Activated naive CD8-positive, alpha-beta T cell (primary cell): Measurements from ENCODE around the gene TAF11L12.

ENCODE experiments used
- H3K27ac Mint-ChIP-seq: one replicate; pipeline ENCODE4 v1.8.0; 2021; ENCODE audit warnings: mixed read lengths
- H3K27me3 Mint-ChIP-seq: one replicate; pipeline ENCODE4 v1.8.0; 2021; ENCODE audit warnings: mixed read lengths
- H3K36me3 Mint-ChIP-seq: one replicate; pipeline ENCODE4 v1.8.0; 2021; ENCODE audit warnings: mixed read lengths
- H3K4me1 Mint-ChIP-seq: one replicate; pipeline ENCODE4 v1.8.0; 2021; ENCODE audit warnings: low read depth, mixed read lengths
- H3K4me3 Mint-ChIP-seq: one replicate; pipeline ENCODE4 v1.8.0; 2021; ENCODE audit warnings: mild to moderate bottlenecking, mixed read lengths
- H3K9me3 Mint-ChIP-seq: one replicate; pipeline ENCODE4 v1.8.0; 2021; ENCODE audit warnings: low read depth, mixed read lengths

TAF11L12 gene

GRCh38 chr5:17655921-17656320, 45.7 kb downstream of the TAF11L12 start:
- peaks cover 8% of the 10 kb centered on the region for H3K9me3 Mint-ChIP-seq
- no peak overlapping the region for H3K27ac Mint-ChIP-seq
- no peaks in the 10 kb centered on the region for H3K4me1 Mint-ChIP-seq
- no peak overlapping the region for H3K4me3 Mint-ChIP-seq
- no peaks in the 10 kb centered on the region for H3K27me3 Mint-ChIP-seq
- no peaks in the 10 kb centered on the region for H3K36me3 Mint-ChIP-seq
